CD1c-positive myeloid dendritic cell (primary cell): ENCODE data around the gene PTPRK.

Source experiments
- DNase-seq: peaks from one replicate; pipeline ENCODE4 v3.0.0-alpha.2; 2016; ENCODE audit errors: extremely low spot score

The PTPRK gene

GRCh38 chr6:127923135-127923534 is 597.3 kb downstream of the PTPRK start:
- no peak for DNase-seq

GRCh38 chr6:127921982-127922381 is 598.4 kb downstream of the PTPRK start:
- DNase-seq = no peak

- no peak for DNase-seq
These were observed 599.6 kb downstream of the PTPRK start for GRCh38 chr6:127920804-127921203.
